Activated CD4-positive, alpha-beta memory T cell treated with anti-CD3 and anti-CD28 coated beads for 36 hours (primary cell): ENCODE measurements around the gene CPHXL2. TPM values are rescaled to one million over a fixed set of nuclear protein-coding genes. Genes with fewer than 3 reads are reported as not detected.

Experiments
- CTCF ChIA-PET: fragments of 350-600 bp; sonication (Branson Sonifier 250); formaldehyde crosslinking; loops from one replicate; lab custom pipeline; 2021; ENCODE audit warnings: antibody characterized with exemption, inconsistent platforms; lab: Charles Lee
- POLR2A ChIA-PET: fragments of 350-600 bp; sonication (Branson Sonifier 250); formaldehyde crosslinking; loops from one replicate; lab custom pipeline; 2021; ENCODE audit warnings: antibody characterized with exemption; lab: Charles Lee
- DNase-seq: peaks from one replicate; pipeline ENCODE4 v3.0.0-alpha.2; 2020
- H3K27ac Mint-ChIP-seq: one replicate; pipeline ENCODE4 v1.8.0; 2021; ENCODE audit warnings: mixed read lengths
- H3K27me3 Mint-ChIP-seq: one replicate; pipeline ENCODE4 v1.8.0; 2021; ENCODE audit warnings: mixed read lengths
- H3K36me3 Mint-ChIP-seq: one replicate; pipeline ENCODE4 v1.8.0; 2021; ENCODE audit warnings: mixed read lengths
- H3K4me1 Mint-ChIP-seq: one replicate; pipeline ENCODE4 v1.8.0; 2021; ENCODE audit warnings: low read depth, mixed read lengths
- H3K4me3 Mint-ChIP-seq: one replicate; pipeline ENCODE4 v1.8.0; 2021; ENCODE audit warnings: mild to moderate bottlenecking, mixed read lengths
- H3K9me3 Mint-ChIP-seq: one replicate; pipeline ENCODE4 v1.8.0; 2021; ENCODE audit warnings: mixed read lengths
- intact Hi-C: fragments of 100-400 bp; cut with micrococcal nuclease; formaldehyde crosslinking; loops from one replicate; pipeline ENCODE4 v1.15.1; 2023
- total RNA-seq, 2 experiments: library from RNA; stranded (reverse); gene quantifications; one replicate each; pipeline ENCODE4 v1.2.3, GENCODE V29; 2021

CPHXL2 gene
- total RNA-seq, 2 experiments from 2014 or later, result not detected

GRCh38 chr16:75618780-75619179 lies 58.0 kb downstream of the CPHXL2 start:
- Mint-ChIP-seq H3K4me3 (no peak overlapping the region), H3K27ac (no peak overlapping the region), H3K4me1 (peaks cover 60% of the 10 kb centered on the region), H3K27me3 (no peaks in the 10 kb centered on the region), H3K36me3 (peaks cover 49% of the 10 kb centered on the region), H3K9me3 (no peaks in the 10 kb centered on the region)
- ChIA-PET POLR2A (interaction anchor here (2.0 kb wide), 1 partner anchor 29 kb away, joined by 8 read pairs; the partner anchor contains the start of genes KARS1 and TERF2IP), CTCF (interaction anchor here (0.9 to 2.1 kb wide), 2 partner anchors 63 to 154 kb away, joined by 3 to 5 read pairs; partner anchors contain the start of gene TMEM231)
- DNase-seq, result no peak
- intact Hi-C loops, result loop anchor here (5.0 to 10.0 kb wide), 2 partner anchors 314 to 916 kb away; partner anchors contain the start of gene MLKL

DNA sequence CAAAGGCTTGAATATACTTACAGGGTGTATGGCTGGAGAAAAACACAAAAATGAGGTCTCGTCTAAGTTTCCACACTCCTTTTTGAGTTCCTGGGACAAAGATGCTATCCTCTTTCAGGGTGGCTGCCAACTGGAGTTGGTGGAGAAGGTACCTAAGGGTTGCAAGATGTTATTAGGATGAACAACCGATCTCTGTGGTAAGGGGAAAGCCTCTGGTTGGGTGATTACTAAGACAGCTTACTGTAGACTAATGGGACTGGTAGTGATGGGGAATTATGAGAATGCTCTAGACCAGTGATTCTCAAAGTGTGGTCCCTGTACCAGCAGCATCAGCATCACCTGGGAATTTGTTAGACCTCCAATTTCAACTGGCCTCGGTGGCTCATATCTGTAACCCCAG lies 59.7 kb downstream of the CPHXL2 start:
- Mint-ChIP-seq H3K27me3 (no peaks in the 10 kb centered on the region), H3K4me1 (peaks cover 56% of the 10 kb centered on the region), H3K9me3 (no peaks in the 10 kb centered on the region), H3K4me3 (no peak overlapping the region), H3K36me3 (peaks cover 62% of the 10 kb centered on the region), H3K27ac (peak overlapping the region; percentile 81)
- intact Hi-C loops, result loop anchor here (2.0 to 10.0 kb wide), 3 partner anchors 312 to 1692 kb away; partner anchors contain the start of gene MLKL
- CTCF ChIA-PET, result interaction anchor here (0.7 to 2.0 kb wide), 2 partner anchors 52 to 145 kb away, joined by 3 to 5 read pairs; no protein-coding TSS in a partner anchor
- DNase-seq, result no peak
- POLR2A ChIA-PET, result interaction anchor here (2.0 kb wide), 1 partner anchor 31 kb away, joined by 8 read pairs; the partner anchor contains the start of genes KARS1 and TERF2IP

- no peaks in the 10 kb centered on the region for H3K27me3 Mint-ChIP-seq
- CTCF ChIA-PET, result interaction anchor here (0.7 to 2.0 kb wide), 3 partner anchors 51 to 144 kb away, joined by 3 to 5 read pairs (median 3); no protein-coding TSS in a partner anchor
- POLR2A ChIA-PET, result interaction anchor here (0.9 to 2.0 kb wide), 4 partner anchors 12 to 66 kb away, joined by 3 to 8 read pairs (median 4); partner anchors contain the start of genes KARS1 and TERF2IP
- H3K4me3 Mint-ChIP-seq, result no peak overlapping the region
- peaks cover 64% of the 10 kb centered on the region for H3K36me3 Mint-ChIP-seq
- peak overlapping the region; percentile 81 for H3K27ac Mint-ChIP-seq
- intact Hi-C loops, result loop anchor here (1.0 to 10.0 kb wide), 8 partner anchors 22 to 1692 kb away; partner anchors contain the start of genes MLKL and TMEM170A
- peak; percentile 47 for DNase-seq
- H3K9me3 Mint-ChIP-seq, result no peaks in the 10 kb centered on the region
- H3K4me1 Mint-ChIP-seq, result peaks cover 51% of the 10 kb centered on the region
Measured at GRCh38 chr16:75616521-75617010, 60.2 kb downstream of the CPHXL2 start.

DNA sequence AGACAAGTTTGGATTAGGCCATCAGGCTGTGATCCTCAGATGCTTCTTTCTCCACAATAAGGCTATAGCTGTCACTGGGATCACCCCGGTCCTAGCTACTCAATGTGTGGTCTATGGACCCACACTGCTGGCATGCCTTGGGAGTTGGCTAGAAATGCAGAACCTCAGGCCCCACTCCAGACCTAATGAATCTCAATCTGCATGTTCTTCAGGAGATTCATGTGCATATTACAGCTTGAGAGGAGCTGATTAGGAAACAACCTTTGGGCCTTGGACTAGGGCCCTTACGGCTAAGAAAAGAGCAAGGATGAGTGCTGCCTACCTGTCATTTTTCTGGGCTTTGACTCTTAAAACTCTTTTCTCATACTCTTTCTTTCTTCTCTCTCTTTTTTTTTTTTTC lies 61.2 kb downstream of the CPHXL2 start:
- CTCF ChIA-PET, result interaction anchor here (1.2 to 2.0 kb wide), 3 partner anchors 64 to 151 kb away, joined by 3 to 5 read pairs (median 4); partner anchors contain the start of gene TMEM170A
- Mint-ChIP-seq H3K9me3 (no peaks in the 10 kb centered on the region), H3K4me3 (no peak overlapping the region), H3K27ac (no peak overlapping the region), H3K36me3 (peaks cover 64% of the 10 kb centered on the region), H3K4me1 (peaks cover 41% of the 10 kb centered on the region), H3K27me3 (no peaks in the 10 kb centered on the region)
- DNase-seq, result no peak
- POLR2A ChIA-PET, result interaction anchor here (0.9 to 1.2 kb wide), 3 partner anchors 12 to 65 kb away, joined by 3 to 5 read pairs (median 4); partner anchors contain the start of genes KARS1 and TERF2IP
- intact Hi-C loops, result loop anchor here (1.0 to 10.0 kb wide), 8 partner anchors 21 to 1693 kb away; partner anchors contain the start of genes MLKL and TMEM170A

DNA sequence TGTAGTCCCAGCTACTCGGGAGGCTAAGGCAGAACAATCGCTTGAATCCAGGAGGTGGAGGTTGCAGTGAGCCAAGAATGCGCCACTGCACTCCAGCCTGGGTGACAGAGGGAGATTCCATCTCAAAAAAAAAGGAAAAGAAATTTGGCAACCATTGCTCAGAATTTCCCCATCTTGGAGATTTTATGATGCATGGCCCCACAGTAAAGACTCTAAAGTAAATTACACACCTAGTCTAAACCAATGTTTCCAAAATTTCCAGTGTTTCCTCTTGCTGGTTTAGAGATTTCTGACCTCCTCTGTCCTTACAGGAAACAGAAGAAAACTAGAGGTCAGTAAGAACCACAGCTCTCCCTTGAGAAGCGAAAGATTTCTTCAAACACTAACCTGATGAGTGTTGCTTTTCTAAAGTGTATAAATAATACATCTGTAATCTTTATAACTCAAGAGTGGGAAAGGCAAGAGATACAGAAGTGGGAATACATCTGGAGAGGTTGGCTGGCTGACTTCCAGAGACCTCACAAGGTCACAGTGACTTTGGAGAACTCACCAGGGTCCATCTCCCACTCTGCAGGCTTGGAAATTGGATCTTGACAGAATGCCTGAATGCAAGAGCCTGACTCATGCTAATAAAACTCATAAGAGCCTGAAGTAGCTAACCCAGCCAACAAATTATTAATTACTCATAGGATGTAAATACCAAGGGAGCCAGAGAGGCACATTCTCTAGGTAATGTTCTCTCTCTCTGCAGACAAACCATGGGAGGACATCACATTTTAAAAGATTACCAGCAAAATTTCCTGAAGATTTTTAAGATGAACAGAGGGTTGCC lies 62.5 kb downstream of the CPHXL2 start:
- Mint-ChIP-seq H3K4me3 (no peak overlapping the region), H3K27me3 (no peaks in the 10 kb centered on the region), H3K9me3 (no peaks in the 10 kb centered on the region), H3K4me1 (peaks cover 33% of the 10 kb centered on the region), H3K27ac (no peak overlapping the region), H3K36me3 (peaks cover 59% of the 10 kb centered on the region)
- CTCF ChIA-PET, result interaction anchor here (0.6 to 0.8 kb wide), 3 partner anchors 53 to 212 kb away, joined by 3 read pairs; no protein-coding TSS in a partner anchor
- intact Hi-C loops, result loop anchor here (10.0 kb wide), 1 partner anchor 309 kb away; no protein-coding TSS in a partner anchor
- no peak for DNase-seq
- POLR2A ChIA-PET, result no interaction called here

Other genes starting within 250 kb of the CPHXL2 start
- 10 to 100 TPM; 37.6 to 41.3 TPM for gene CFDP1, start 243.5 kb downstream of the CPHXL2 start, total RNA-seq
- 10 to 100 TPM; 24.3 to 25.6 TPM for gene TMEM170A, start 212.3 kb downstream of the CPHXL2 start, total RNA-seq
- not detected for gene CHST6, start 181.6 kb downstream of the CPHXL2 start, total RNA-seq
- gene CHST5, start 140.9 kb downstream of the CPHXL2 start, total RNA-seq, result under 1 TPM in 1 of 2 experiments, not detected in 1; 0.34 TPM
- 1 to 10 TPM; 4.6 to 5.3 TPM for gene TMEM231, start 120.8 kb downstream of the CPHXL2 start, total RNA-seq
- gene GABARAPL2, start 110.6 kb downstream of the CPHXL2 start, total RNA-seq, result 10 to 100 TPM; 71.5 to 76.1 TPM
- 10 to 100 TPM; 39.9 to 40.2 TPM for gene ADAT1, start 53.7 kb downstream of the CPHXL2 start, total RNA-seq
- 100 to 1,000 TPM; 273 to 277 TPM for gene KARS1, start 29.3 kb downstream of the CPHXL2 start, total RNA-seq
- gene TERF2IP, start 29.2 kb downstream of the CPHXL2 start, total RNA-seq, result 10 to 100 TPM; 80.3 to 85.1 TPM
- gene DUXB, start 24.5 kb upstream of the CPHXL2 start, total RNA-seq, result not detected
- gene CPHXL, start 49.5 kb upstream of the CPHXL2 start, total RNA-seq, result not detected